Ureter (tissue), 1 donor: ENCODE measurements around the gene RAD1. TPM values are rescaled to one million over a fixed set of nuclear protein-coding genes. Genes with fewer than 3 reads are reported as not detected.
"Not testable (repeated sequence)": the region's sequence is repeated elsewhere in the genome, so short reads cannot be mapped to it uniquely, and the experiment has no call there.

Experiments used
- DNase-seq: peaks from one replicate; pipeline ENCODE4 v3.0.0-alpha.2; 2020; ENCODE audit warnings: low spot score
- total RNA-seq: library from RNA; stranded (reverse); gene quantifications from one replicate; pipeline ENCODE4 v1.2.4, GENCODE V29; 2023
- donor health status: DM: yes; HTN: yes; CAD: no.

Gene RAD1
- total RNA-seq: 25.1 TPM

GRCh38 chr5:34915139-34915855 lies at the start of gene RAD1, which contains the start of gene BRIX1:
RAD1 (minus strand) TSS chr5:34915504; CDS start chr5:34914892, 612 bp downstream.
BRIX1 (plus strand) TSS chr5:34915711; CDS start chr5:34915739, 28 bp downstream.
- peak; percentile 97 for DNase-seq

- no peak for DNase-seq
Observed at GRCh38 chr5:34959323-34959722, 44.0 kb upstream of the RAD1 start.

DNA sequence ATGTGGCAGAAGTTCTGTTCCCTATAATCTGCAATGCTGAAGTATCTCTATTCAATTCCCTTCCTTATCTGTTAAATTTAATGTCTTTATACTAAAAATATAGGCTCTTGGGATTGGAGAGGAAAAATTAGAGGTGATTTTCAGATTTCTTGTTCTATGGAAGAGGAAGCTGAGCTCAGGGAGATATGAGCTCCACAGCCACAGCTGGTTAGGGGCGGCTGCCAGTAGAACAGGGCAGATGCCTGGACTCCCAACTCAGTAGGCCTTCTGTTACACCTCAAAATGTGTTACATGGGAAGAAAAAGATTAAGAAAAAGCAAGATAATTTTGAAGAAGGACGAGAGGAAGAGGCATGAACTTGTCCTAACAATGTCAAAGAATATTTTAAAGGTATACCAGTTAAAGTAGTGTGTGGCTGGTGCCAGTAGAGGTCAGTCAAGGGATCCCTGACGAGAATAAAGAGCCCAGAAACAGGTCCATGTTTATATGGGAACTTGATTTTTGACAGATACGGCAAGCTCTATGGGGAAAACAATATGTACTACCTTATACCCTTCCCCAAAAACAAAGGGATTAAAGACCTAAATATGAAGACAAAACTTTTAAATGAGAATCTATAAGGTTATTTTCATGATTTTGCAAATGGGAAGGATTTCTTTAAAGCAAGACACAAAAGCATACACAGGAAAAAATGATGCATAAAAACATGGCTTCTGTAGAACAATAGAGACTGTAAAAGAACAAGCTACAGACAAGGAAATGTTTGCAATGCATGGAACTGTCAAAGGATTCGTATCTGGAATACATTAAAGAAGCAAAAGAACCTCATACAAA lies 42.8 kb upstream of the RAD1 start:
- DNase-seq: no peak

- no peak for DNase-seq
Observed at GRCh38 chr5:34957321-34957720, 42.0 kb upstream of the RAD1 start.

DNA sequence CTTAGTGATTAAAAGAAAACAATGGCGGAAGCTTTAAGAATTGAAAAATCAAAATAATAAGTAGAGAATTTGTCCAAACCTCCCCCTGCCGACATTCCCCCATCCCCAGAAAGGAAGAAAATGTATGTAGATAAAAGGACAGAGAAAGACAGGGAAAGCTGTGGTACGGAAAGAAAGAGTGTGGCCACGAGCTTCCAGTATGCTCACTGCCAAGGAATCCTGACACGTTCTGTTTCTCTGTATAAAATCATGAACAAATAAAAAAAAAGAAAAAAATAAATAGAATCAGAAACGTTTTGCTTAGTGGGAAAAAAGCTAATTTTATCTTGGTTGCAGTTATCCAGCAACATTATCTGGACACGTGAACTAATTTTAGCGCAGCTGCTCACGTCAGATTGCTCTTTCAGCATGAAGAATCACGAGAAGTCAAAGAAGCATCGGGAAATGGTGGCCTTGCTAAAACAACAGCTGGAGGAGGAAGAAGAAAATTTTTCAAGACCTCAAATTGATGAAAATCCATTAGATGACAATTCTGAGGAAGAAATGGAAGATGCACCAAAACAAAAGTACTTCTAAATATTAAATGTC lies 29.2 kb upstream of the RAD1 start:
- no peak for DNase-seq

DNA sequence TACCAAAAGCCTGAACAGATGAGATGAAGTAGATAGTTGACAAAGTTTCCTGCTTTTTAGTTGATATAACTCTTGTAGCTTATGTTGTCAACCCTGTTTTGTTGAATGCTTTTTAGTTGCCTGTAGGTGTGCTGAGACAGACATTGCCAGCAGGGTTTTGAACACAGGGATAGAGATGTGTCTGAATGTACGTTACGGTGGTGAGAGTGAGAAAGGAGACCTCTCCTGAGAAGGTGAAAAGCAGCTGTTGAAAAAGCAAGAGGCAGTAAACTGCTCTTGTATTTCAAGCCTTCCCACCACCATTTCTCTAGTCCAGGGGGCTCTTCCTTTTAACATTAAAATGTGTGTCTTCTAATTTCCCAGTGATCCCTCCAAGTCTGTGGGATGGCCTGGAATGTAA lies 28.7 kb upstream of the RAD1 start:
- no peak for DNase-seq

- no peak for DNase-seq
Observed at GRCh38 chr5:34941936-34942335, 26.6 kb upstream of the RAD1 start.

DNA sequence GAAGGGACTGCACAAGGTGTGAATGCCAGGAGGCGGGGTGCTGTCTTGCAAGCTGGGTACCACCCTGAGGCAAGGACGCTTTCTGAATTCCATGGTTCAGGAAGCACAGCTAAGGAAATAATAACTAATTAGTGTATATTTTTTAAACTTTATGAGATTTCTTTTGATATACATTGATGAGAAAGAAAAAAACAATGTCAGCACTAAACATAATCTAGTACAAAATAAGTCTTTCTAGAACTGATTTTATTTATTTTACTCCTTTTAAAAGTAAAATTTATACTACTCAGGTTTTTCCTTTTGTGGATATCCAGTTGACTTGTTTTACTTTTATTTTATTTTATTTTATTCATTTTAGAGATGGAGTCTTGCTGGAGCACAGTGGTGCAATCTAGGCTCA lies 17.6 kb upstream of the RAD1 start:
- no peak for DNase-seq

GRCh38 chr5:34930870-34931269 lies 15.6 kb upstream of the RAD1 start:
- no peak for DNase-seq

GRCh38 chr5:34930462-34930844 lies 15.1 kb upstream of the RAD1 start:
- DNase-seq: no peak

DNA sequence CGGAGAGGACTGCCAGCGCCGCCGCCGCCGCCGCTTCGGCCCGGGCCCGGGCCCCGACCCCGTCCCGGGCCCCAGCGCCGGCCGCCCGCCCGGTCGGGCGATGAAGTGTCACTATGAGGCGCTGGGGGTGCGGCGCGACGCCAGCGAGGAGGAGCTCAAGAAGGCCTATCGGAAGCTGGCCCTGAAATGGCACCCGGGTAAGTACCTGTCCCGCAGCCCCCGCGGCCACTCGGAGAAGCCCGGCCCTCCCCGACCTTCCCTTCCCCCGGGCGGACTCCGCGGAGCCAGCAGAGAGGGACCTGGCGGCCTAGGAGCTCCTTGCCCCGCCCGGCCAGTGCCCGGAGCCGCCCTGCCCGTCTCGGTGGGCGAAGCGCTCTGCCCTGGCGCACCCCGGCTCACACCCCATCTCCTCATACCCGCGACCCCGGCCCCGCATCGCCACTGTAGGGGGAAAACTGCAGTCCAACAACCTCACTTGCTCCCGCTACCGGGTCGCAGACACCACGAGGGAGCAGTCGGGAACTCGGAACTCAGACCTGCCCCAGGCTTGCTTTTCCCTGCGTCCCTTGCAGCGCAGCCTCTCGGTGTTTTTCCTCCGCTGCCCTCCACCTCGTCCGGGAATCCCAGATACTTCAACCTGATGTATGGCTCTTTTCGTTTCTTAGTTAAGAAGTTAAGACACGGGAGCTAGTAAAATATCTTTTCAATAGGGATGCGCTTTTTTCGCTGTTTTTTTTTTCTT lies 14.6 kb upstream of the RAD1 start:
- peak; percentile 88 for DNase-seq

GRCh38 chr5:34929134-34929719 lies 13.9 kb upstream of the RAD1 start, which contains the start of gene DNAJC21:
DNAJC21 (plus strand) TSS chr5:34929559; CDS start chr5:34929820, 261 bp downstream.
- peak; percentile 98 for DNase-seq

DNA sequence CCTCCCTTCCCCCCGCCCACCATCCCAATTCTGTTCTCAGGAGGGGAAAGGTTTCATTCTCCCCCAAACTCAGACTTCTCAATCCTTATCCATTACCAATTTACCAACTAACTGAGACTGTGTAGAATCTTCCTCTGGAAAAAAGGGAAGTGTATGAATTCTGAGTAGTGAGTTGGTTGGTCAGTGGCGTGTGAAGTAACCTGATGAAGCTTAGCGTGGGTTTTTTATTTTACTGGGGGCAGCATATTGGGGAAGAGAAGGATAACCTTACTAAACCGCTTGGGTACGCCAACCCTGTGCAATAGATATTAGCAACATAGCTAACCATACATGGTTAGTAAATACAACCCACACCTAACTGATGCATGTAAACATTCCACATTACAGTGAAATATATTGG lies 13.0 kb upstream of the RAD1 start:
- no peak for DNase-seq

GRCh38 chr5:34927785-34928184 lies 12.5 kb upstream of the RAD1 start:
- no peak for DNase-seq

GRCh38 chr5:34926318-34926888 lies 11.1 kb upstream of the RAD1 start:
- DNase-seq: no peak

DNA sequence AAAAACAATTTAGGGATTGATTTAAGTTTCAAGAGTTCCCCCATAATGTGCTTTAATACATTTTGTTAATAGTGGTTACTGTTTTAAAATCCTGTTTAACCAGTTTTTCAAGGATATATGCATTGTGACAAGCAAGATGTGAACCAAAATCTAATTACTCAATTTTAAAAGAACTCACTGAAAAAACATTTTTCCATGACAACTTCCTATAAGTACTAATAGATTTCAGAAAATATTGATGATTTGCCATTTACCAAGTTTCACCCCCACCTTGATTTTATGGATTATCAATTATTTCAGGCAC lies 9.1 kb upstream of the RAD1 start:
- DNase-seq: no peak

DNA sequence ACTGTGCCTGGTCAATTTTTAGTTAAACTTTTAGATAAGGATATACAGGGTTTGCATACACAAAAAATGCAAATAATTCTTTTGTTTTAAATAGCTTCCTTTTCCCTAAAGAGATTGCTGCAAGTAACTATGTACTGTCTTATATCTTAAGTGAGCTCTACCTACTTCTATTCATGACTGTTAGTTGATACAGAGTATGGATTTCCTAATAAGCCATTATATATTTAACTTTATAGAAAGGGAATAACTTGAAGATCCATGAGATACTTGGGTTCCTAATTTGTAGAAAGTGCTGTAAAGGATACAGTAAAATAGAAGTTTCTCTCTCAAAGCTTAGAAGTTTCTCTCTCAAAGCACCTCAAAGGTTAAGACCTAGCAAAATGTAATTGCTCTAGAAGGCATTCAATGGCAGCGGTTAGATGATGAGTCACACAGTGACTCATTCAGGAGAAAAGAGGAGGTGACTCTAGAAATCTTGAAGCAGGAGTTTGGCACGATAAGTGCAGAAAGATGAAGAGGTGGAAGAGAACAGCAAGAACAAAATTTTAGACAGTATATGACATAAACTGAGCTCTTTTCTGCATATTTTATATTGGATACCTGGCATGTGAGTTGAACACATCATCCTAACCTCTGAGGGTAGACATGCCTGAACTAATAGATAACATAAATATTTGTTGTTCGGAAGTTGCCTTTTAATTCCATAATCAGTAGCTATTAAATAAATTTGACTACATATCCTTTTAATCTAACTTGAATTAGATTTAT lies 8.6 kb upstream of the RAD1 start:
- DNase-seq: no peak

DNA sequence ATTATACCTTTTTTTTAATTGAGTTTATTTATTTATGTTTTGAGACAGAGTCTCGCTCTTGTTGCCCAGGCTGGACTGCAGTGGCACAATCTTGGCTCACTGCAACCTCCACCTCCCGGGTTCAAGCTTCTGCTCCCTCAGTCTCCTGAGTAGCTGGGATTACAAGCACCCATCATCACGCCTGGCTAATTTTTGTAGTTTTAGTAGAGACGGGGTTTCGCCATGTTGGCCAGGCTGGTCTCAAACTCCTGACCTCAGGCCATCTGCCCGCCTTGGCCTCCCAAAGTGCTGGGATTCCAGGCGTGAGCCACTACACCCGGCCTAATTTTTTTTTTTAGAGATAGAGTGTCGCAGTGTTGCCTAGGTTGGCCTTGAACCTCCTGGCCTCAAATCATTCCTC lies 8.0 kb upstream of the RAD1 start:
- DNase-seq: not testable (repeated sequence)

- DNase-seq: no peak
Observed at GRCh38 chr5:34919077-34919476, 3.8 kb upstream of the RAD1 start.

DNA sequence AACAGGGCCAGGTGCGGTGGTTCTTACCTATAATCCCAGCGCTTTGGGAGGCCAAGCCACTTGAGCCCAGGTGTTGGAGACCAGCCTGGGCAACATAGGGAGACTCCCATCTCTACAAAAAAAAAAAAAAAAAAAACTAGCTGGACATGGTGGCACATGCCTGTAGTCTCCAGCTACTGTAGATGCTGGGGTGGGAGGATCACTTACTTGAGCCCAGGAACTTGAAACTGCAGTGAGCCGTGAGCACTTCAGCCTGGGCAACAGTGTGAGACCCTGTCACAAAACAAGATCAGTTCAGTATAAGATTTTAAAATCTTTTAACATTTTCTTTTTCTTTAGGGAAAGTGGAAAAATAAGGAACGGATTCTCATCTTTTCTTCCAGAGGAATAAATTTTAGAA lies 2.7 kb upstream of the RAD1 start:
- no peak for DNase-seq

DNA sequence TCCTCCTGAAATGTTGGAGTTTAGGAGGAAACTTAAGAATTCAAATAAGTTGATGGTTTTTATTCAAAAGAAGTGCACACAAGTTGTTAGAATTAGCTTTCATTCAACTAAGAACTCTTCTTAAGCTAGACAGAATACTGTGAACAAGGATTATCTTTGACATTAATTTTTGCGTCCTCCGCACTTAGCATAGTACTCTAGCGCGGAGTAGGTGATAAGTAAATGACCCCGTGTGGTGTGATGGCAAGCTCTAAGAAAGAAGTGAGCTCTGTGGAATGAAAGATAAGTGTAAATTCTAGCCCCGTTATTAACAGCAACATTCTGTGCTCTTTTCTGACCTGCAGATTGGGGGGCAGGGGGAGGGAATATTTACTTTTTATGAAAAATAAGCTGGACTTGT lies 1.2 kb upstream of the RAD1 start:
- no peak for DNase-seq
